VCaP (cell line): ENCODE measurements around the gene AGRN.
"Not testable (repeated sequence)": the region's sequence is repeated elsewhere in the genome, so short reads cannot be mapped to it uniquely, and the experiment has no call there.

Experiments
- H3K27ac ChIP-seq: fragments of 450-650 bp; 2 replicates; pipeline ENCODE4 v1.5.1; 2017
- TF ChIP-seq, protein P1 (sequence below): fragments of 450-650 bp; conservative IDR thresholded peaks from 2 replicates; pipeline ENCODE4 v1.5.1; 2017; ENCODE audit warnings: mild to moderate bottlenecking, moderate library complexity

The AGRN gene

DNA sequence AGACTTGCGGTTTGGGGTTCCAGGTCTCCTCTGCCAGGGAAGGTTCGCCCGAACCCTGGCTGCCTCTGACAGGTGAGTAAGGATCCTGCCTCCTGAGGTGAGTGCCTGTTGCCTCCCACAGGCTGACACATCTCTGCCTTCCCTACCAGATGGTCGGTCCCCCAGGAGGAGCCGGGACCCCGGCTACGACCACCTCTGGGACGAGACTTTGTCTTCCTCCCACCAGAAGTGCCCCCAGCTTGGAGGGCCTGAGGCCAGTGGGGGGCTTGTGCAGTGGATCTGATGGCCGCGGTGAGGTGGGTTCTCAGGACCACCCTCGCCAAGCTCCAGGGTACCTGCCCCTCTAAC, 45.7 kb upstream of the AGRN start:
- TF ChIP-seq, protein P1, sequence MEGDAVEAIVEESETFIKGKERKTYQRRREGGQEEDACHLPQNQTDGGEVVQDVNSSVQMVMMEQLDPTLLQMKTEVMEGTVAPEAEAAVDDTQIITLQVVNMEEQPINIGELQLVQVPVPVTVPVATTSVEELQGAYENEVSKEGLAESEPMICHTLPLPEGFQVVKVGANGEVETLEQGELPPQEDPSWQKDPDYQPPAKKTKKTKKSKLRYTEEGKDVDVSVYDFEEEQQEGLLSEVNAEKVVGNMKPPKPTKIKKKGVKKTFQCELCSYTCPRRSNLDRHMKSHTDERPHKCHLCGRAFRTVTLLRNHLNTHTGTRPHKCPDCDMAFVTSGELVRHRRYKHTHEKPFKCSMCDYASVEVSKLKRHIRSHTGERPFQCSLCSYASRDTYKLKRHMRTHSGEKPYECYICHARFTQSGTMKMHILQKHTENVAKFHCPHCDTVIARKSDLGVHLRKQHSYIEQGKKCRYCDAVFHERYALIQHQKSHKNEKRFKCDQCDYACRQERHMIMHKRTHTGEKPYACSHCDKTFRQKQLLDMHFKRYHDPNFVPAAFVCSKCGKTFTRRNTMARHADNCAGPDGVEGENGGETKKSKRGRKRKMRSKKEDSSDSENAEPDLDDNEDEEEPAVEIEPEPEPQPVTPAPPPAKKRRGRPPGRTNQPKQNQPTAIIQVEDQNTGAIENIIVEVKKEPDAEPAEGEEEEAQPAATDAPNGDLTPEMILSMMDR: no peak
- H3K27ac ChIP-seq: 0 out of 2 replicates have a peak overlapping the region, but pooled peaks have one; percentile 91

DNA sequence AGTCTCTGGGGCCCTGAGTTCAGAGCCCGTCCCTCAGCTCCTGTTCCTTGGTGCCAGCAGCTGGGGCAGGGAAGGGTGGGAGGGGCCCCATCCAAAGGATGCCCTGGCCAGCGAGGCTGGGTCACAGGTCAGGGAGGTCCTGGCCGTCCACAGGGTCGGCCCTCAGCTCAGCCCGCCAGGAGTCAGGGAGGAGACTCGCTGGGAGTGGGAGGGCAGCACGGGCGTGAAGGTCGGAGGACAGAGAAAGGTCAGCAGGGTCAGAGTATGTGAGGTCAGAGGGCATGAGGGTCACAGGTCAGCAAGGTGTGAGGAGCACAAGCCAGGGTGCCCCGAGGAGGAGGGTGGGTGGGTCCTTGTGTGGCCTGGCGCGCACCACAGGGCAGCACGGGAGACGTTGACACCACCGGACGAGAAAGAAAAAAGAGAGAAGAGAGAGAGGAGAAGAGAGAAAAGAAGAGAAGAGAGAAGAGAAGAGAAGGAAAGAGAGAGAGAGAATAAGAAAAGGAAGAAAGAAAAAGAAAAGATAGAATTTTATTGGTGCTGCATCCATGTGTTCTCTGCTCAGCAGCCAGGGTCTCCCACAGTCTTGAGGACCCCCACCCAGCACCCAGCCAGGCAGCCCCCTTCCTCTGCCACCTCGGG, 45.1 kb upstream of the AGRN start:
- TF ChIP-seq, protein P1: no peak
- H3K27ac ChIP-seq: peak overlapping the region; percentile 91

DNA sequence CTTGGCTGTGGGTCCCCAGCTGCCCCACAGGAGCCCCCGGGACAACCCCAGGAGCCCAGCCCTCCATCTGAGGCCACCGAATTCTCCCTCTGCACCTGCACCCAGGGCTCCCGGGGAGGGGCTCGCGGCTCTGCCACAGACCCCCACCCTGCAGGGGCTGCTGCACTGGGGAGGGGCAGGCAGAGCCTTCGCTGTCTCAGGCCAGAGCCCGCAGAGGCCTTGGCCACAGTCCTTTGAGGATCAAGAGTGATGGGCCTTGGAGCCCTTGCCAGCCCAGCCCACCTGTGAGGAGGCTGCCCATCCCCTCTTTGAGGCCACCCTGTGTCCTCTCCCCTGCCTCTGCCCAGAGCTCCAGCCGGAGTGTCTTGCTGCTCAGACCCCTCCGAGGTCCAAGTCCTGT, 44.6 kb upstream of the AGRN start:
- TF ChIP-seq, protein P1: no peak

DNA sequence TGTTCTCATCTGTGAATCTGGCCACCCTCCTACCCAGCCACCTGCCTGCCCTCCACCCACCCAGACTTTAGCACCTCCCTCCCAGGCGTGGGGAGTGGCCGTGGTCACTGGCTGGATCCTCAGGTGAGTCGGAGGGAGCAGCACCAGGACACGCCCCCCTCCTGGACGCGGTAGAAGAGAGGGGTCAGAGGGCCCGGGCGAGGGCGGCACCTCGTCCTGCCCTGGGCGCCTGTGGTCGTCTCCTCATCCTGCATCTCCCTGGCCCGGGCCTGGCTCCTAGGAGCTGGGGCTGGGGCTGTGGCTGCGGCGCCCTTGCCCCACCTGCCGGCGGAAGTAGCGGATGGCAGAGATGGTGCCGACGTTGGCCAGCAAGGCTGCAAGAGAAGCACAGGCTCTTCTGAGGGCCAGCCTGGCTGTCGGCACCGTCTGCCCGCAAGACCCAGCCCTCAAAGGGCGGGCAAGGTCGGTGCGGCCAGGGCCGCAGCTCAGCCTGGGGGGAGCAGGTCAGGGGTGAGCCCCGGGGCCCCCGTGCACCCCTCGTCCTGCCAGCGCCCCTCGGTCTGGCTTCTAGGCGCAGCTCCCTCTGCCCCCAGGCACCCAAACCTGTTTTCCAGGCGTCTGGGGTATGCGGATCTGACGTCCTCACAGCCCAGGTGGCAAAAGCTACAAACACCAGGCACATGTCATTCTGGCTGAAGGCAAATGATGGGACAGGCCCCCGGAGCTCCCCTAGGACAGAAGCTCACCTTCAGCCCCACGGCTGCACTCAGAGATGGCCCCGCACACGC, 43.8 kb upstream of the AGRN start:
- TF ChIP-seq, protein P1: peak; percentile 68
- H3K27ac ChIP-seq: peak overlapping the region; percentile 91

More for the DNA sequence above, 44.6 kb upstream of the AGRN start:
- peak overlapping the region; percentile 91 for H3K27ac ChIP-seq

DNA sequence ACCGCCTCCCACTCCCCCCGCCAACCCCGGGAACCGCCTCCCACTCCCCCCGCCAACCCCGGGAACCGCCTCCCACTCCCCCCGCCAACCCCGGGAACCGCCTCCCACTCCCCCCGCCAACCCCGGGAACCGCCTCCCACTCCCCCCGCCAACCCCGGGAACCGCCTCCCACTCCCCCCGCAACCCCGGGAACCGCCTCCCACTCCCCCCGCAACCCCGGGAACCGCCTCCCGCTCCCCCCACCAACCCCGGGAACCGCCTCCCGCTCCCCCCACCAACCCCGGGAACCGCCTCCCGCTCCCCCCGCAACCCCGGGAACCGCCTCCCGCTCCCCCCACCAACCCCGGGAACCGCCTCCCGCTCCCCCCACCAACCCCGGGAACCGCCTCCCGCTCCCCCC, 43.1 kb upstream of the AGRN start:
- H3K27ac ChIP-seq: not testable (repeated sequence)

DNA sequence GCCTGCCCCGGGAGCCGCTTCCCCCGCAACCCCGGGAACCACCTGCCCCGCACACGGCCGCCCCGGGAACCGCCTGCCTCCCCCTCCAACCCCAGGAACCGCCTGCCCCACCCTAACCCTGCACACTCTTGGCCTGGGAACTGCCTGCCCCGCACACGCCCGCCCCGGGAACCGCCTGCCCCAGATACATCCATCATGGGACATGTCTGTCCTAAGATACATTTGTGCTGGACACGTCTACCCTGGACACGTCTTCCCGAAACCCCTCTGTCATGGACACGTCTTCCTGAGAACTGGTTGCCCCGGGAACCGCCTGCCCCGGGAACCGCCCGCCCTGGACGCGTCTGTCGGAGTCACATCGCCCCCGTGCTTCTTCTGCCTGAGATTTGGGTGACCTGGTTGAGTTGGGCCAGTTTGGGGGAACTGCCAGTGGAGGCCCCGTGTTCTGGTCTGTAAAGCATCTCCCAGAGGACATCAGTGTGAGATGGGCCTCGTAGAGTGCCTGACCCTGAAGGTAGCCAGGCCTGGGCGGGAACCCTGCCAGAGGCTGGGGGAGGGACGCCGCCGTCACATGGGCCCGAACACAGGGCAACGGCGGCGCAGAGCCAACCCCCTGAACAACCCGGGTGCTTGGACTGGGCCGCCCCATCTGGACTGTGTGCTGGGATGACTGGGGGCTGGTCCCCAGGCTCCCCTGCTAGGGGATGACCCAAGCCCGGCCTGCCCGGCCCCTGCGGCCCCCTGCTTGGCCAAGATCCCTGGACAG, 41.7 kb upstream of the AGRN start:
- TF ChIP-seq, protein P1: no peak
- H3K27ac ChIP-seq: no peak overlapping the region

DNA sequence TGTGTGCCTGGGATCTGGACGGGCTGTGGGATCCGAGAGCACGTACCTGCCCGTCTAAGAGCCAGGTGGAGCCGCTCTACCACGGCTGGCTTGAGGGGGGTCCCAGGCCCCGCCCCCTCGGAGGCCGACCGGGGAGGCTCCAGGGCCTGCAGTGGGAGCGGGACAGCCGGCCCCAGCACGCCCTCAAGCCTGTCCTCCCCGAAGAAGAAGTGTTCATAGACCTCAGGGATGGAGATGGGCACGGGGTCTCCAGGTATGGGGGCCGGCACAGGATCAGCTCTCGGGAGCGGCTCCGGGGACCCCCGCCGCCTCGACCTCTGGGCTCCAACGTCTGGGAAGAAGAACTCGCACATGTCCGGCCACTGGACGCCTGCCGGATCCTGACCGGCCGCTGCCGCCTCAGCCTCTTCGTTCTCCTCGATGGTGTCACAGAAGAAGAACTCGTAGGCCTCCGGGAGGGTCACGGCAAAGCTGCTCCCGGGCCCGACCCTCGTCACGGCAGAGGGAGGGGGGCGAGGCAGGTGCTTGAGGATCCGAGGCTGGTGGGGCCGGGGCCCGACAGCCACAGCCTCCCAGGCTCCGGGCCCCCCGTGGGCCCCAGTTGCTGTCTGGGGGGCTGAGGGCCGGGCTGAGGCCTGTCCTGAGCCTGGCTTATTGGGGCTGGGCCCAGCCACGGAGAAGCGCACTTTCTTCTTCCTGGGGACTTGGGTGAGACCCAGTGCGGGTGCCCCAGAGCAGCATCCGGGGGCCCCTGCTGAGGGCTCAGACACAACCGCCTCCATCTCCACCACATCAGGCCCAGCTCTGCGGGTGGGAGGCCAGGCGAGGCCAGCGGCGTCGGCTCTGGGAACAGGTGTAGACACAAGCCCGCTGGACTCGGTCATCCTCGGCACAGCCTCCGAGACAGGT, 40.8 kb upstream of the AGRN start:
- H3K27ac ChIP-seq: no peak overlapping the region
- TF ChIP-seq, protein P1: no peak
